Chondrocyte (in vitro differentiated cells): ENCODE results near the gene INSIG1. TPM values are rescaled to one million over a fixed set of nuclear protein-coding genes. Genes with fewer than 3 reads are reported as not detected.

ENCODE experiments used
- DNase-seq: peaks from one replicate; pipeline ENCODE4 v3.0.0; 2021; ENCODE audit warnings: mixed read lengths, low spot score
- H3K27ac Mint-ChIP-seq: one replicate; pipeline ENCODE4 v1.8.0; 2021; ENCODE audit warnings: mild to moderate bottlenecking, moderate library complexity, mixed read lengths; ENCODE audit not compliant: unreplicated experiment
- H3K27me3 Mint-ChIP-seq: 2 replicates; pipeline ENCODE4 v1.8.0; 2021; ENCODE audit warnings: low read depth, mixed read lengths
- H3K36me3 Mint-ChIP-seq: 2 replicates; pipeline ENCODE4 v1.8.0; 2021; ENCODE audit warnings: low read depth, mixed read lengths
- H3K4me1 Mint-ChIP-seq: 2 replicates; pipeline ENCODE4 v1.8.0; 2021; ENCODE audit warnings: low read depth, mild to moderate bottlenecking, mixed read lengths
- H3K4me3 Mint-ChIP-seq: one replicate; pipeline ENCODE4 v1.8.0; 2021; ENCODE audit warnings: mild to moderate bottlenecking, moderate library complexity, mixed read lengths; ENCODE audit not compliant: unreplicated experiment
- H3K9me3 Mint-ChIP-seq: 2 replicates; pipeline ENCODE4 v1.8.0; 2021; ENCODE audit warnings: low read depth, mixed read lengths
- total RNA-seq: library from RNA; stranded (reverse); gene quantifications from 3 replicates; pipeline ENCODE4 v1.2.1, GENCODE V29; 2021
- TF ChIP-seq, protein P1 (sequence below): fragments of 200-600 bp; sonication (generic); IDR thresholded peaks from 2 replicates; pipeline ENCODE4 v1.5.0; 2021; ENCODE audit warnings: antibody characterized with exemption, mild to moderate bottlenecking, moderate library complexity

INSIG1 gene
- total RNA-seq, 1 donor from 2014 or later: 31.8 TPM

DNA sequence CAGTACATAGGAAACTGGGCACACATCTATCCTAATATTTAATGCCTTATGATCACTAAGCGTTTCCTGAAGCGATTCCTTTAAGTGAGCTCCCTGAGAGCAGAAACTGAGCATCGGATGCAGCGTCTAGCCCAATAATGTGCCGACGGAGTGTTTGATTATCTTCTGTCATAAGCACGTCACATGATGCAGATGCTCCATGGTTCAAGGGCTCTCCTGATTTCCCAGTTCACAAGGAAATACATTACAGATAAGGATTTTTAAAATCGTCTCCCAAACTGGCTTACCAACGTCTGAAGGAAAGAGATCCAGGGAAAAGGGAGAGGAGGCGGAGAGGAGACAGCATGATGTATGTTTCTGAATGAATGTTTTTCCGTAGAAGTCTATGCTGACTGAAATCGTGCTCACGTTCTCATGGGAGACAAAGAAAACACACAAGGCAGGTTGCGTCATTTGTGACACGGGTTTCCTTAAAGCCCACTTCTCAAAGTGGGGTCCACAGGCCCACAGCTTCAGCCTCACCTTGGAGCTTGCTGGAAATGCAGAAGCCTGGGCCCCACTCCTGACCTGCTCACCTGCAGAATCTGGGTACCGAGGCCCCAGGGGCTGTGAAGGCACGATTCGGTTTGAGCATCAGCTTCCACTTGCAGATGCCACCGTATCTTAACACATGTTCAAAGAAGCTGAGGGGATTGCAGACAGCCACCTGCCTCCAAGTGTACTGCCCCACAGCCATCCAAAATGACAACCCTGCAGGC, 21.5 kb upstream of the INSIG1 start:
- TF ChIP-seq, protein P1, sequence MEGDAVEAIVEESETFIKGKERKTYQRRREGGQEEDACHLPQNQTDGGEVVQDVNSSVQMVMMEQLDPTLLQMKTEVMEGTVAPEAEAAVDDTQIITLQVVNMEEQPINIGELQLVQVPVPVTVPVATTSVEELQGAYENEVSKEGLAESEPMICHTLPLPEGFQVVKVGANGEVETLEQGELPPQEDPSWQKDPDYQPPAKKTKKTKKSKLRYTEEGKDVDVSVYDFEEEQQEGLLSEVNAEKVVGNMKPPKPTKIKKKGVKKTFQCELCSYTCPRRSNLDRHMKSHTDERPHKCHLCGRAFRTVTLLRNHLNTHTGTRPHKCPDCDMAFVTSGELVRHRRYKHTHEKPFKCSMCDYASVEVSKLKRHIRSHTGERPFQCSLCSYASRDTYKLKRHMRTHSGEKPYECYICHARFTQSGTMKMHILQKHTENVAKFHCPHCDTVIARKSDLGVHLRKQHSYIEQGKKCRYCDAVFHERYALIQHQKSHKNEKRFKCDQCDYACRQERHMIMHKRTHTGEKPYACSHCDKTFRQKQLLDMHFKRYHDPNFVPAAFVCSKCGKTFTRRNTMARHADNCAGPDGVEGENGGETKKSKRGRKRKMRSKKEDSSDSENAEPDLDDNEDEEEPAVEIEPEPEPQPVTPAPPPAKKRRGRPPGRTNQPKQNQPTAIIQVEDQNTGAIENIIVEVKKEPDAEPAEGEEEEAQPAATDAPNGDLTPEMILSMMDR: no peak
- DNase-seq: peak; percentile 47
- H3K9me3 Mint-ChIP-seq: no peaks in the 10 kb centered on the region
- peaks cover 4% of the 10 kb centered on the region for H3K4me1 Mint-ChIP-seq
- H3K4me3 Mint-ChIP-seq: no peak overlapping the region
- no peak overlapping the region for H3K27ac Mint-ChIP-seq
- H3K27me3 Mint-ChIP-seq: peaks cover 24% of the 10 kb centered on the region
- H3K36me3 Mint-ChIP-seq: no peaks in the 10 kb centered on the region

- no peak for DNase-seq
- no peaks in the 10 kb centered on the region for H3K9me3 Mint-ChIP-seq
- H3K4me3 Mint-ChIP-seq: no peak overlapping the region
- H3K36me3 Mint-ChIP-seq: no peaks in the 10 kb centered on the region
- H3K4me1 Mint-ChIP-seq: peaks cover 4% of the 10 kb centered on the region
- H3K27me3 Mint-ChIP-seq: peaks cover 25% of the 10 kb centered on the region
- TF ChIP-seq, protein P1: no peak
- no peak overlapping the region for H3K27ac Mint-ChIP-seq
Measured at GRCh38 chr7:155276800-155277375, 20.8 kb upstream of the INSIG1 start.

- Mint-ChIP-seq H3K36me3 (no peaks in the 10 kb centered on the region), H3K4me3 (no peak overlapping the region), H3K27me3 (peaks cover 31% of the 10 kb centered on the region), H3K27ac (no peak overlapping the region), H3K9me3 (no peaks in the 10 kb centered on the region), H3K4me1 (peaks cover 4% of the 10 kb centered on the region)
- TF ChIP-seq, protein P1: no peak
- no peak for DNase-seq
Measured at GRCh38 chr7:155277385-155277994, 20.2 kb upstream of the INSIG1 start.

DNA sequence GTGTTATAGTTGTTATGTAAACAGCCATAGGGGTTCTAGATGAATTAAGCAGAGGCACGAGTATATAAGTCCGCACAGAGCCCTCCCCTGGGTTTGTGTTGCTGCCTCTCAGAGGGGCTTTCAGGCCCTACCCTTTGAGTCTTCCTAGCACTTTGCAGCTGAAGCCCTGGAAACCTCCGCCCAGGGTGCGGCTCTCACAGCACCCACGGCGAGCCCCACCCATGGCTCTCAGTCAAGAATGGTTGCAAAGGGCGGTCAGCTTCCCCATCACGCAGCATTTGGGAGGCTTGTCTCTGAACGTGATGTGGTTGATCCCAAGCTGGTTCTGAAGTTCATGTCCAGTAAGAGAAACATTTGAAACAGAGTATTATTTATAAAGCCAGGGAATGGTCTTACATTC, 18.8 kb upstream of the INSIG1 start:
- H3K27ac Mint-ChIP-seq: no peak overlapping the region
- H3K4me1 Mint-ChIP-seq: peaks cover 1% of the 10 kb centered on the region
- TF ChIP-seq, protein P1: no peak
- no peaks in the 10 kb centered on the region for H3K9me3 Mint-ChIP-seq
- H3K27me3 Mint-ChIP-seq: peaks cover 32% of the 10 kb centered on the region
- H3K36me3 Mint-ChIP-seq: no peaks in the 10 kb centered on the region
- no peak for DNase-seq
- H3K4me3 Mint-ChIP-seq: no peak overlapping the region

DNA sequence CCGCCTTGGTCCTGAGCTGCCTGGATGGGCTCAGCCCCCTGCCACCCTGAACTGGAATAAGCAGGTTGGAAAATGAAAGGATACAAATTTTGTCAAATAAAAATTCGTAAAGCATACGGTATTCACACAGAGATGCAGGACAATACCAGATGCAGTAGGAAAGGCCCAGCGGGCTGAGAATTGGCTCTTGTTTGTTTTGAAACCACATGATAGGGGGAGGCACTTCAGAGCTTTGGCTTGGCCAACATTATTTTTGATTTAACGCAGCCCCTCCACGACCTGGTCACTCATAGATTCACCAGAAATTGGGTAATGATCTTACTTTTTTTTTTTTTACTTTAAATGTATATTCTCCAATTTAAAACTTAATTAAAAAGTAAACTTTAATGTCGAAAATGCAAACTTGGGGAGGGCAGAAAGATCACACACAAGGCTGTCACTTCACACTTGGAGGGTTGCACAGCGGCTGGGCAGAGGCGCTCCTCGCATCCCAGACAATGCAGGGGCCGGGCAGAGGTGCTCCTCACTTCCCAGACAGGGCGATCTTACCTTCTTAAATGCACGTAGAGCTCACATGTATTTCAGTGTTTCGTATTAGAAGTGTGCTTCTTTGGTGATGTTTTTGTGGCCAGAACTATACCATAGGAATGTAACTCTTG, 17.8 kb upstream of the INSIG1 start:
- Mint-ChIP-seq H3K4me1 (no peaks in the 10 kb centered on the region), H3K27me3 (peaks cover 35% of the 10 kb centered on the region), H3K4me3 (no peak overlapping the region), H3K36me3 (no peaks in the 10 kb centered on the region), H3K9me3 (no peaks in the 10 kb centered on the region), H3K27ac (no peak overlapping the region)
- no peak for DNase-seq
- TF ChIP-seq, protein P1: no peak
